Measurements from ENCODE around the gene PRCP. TPM values are rescaled to one million over a fixed set of nuclear protein-coding genes. Genes with fewer than 3 reads are reported as not detected.

PRCP gene
- total RNA-seq, 1 experiment from 2014 or later = 56.7 TPM

DNA sequence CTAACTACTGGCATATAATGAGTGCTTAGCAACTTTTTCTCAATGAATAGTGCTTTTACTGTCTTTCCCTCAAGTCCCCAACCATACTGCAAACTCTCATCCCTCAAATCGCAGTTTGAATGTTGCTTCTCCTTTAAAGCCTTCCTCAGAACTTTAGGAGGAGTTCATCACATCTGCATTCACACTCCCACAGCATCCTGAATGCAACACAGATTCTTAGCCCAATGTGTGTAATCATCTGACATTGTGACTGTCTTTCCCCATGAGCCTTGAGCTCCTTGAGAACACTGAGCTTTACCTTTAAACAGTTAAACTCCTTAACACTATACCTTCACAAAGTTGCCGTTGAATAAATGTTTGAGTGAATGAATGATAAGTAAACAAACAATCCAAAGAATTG lies 84.8 kb downstream of the PRCP start:
- Histone ChIP-seq H4K91ac (ENCODE audit: insufficient read length, low read depth, low read length) (no peak overlapping the region), H3T11ph (ENCODE audit: low read length) (no peak overlapping the region), H2BK15ac (ENCODE audit: low read depth, low read length) (no peak overlapping the region), H2AK5ac (ENCODE audit: insufficient read length, low read length) (no peak overlapping the region), H3K23ac (ENCODE audit: insufficient read length, low read depth, low read length) (no peak overlapping the region), H4K20me1 (ENCODE audit: control insufficient read depth, insufficient read depth, insufficient read length) (no peaks in the 10 kb centered on the region), H3K56ac (ENCODE audit: insufficient read length, low read depth, low read length) (no peak overlapping the region), H3K79me2 (ENCODE audit: insufficient read depth, low read length) (no peaks in the 10 kb centered on the region), H2AFZ (ENCODE audit: low read length) (no peak overlapping the region), H3K18ac (ENCODE audit: insufficient read length, low read depth, low read length) (no peak overlapping the region), H3K14ac (ENCODE audit: insufficient read depth, low read length) (no peak overlapping the region), H3K9me3 (ENCODE audit: control insufficient read depth, low read depth, low read length) (no peaks in the 10 kb centered on the region), H2BK120ac (ENCODE audit: low read depth, low read length, poor library complexity, severe bottlenecking) (no peak overlapping the region), H3K79me1 (ENCODE audit: insufficient read depth, low read depth, low read length, poor library complexity, severe bottlenecking) (no peaks in the 10 kb centered on the region), H3K23me2 (ENCODE audit: insufficient read length, low read depth, low read length, poor library complexity, severe bottlenecking) (no peaks in the 10 kb centered on the region), H3K4ac (ENCODE audit: low read depth, low read length) (no peak overlapping the region), H3K4me1 (ENCODE audit: insufficient read depth, low read length) (peaks cover 4% of the 10 kb centered on the region; the same call in 1 of the 2 replicates), H3K27ac (ENCODE audit: insufficient read length, low read depth, low read length) (no peak overlapping the region), H2BK5ac (ENCODE audit: insufficient read length, low read length) (no peak overlapping the region), H4K5ac (ENCODE audit: insufficient read length, low read depth, low read length) (no peak overlapping the region), H4K8ac (replicated peaks; ENCODE audit: insufficient read length, low read depth, low read length) (no peak overlapping the region), H2BK12ac (ENCODE audit: insufficient read length, low read depth, low read length) (no peak overlapping the region), H2BK20ac (ENCODE audit: low read depth, low read length, poor library complexity, severe bottlenecking) (no peak overlapping the region), H3K27me3 (ENCODE audit: insufficient read depth, low read length) (no peaks in the 10 kb centered on the region), H3K9ac (ENCODE audit: extremely low read depth, insufficient read length, low read length) (no peak overlapping the region), H3K4me2 (ENCODE audit: insufficient read depth, insufficient read length, low read length) (no peak overlapping the region)
- no peak overlapping the region for H3K4me3 Mint-ChIP-seq
- no peaks in the 10 kb centered on the region for H3K36me3 Mint-ChIP-seq (ENCODE audit: insufficient read depth in 1 of 3, low read depth in 3 of 3)
- TF ChIP-seq CTCF (conservative IDR thresholded peaks at IDR 0.05) = no peak
- peaks cover 24 to 32% of the 10 kb centered on the region in 2 experiments for H3K4me1 Mint-ChIP-seq
- DNase-seq = no peak
- no CpG with 5 or more reads among the region's 2 CpGs for WGBS (ENCODE audit: extremely low coverage, insufficient read length, low lambda C conversion rate)
- peak overlapping the region in 2 of 3 experiments; percentile 24 to 29; a peak in 1 of 7 replicates for H3K27ac Mint-ChIP-seq
- no peaks in the 10 kb centered on the region for H3K9me3 Mint-ChIP-seq
- no peaks in the 10 kb centered on the region for H3K27me3 Mint-ChIP-seq (ENCODE audit: low read depth)
